Gastrocnemius medialis (tissue), 4 donors: Measurements from ENCODE around the gene MTX3. TPM values are rescaled to one million over a fixed set of nuclear protein-coding genes. Genes with fewer than 3 reads are reported as not detected.

Experiments used
- ATAC-seq, 2 donors: fragments of 150-250 bp; one replicate each; pipeline ENCODE4 v1.9.1; 2016
- DNase-seq, 2 donors: peaks; one replicate each; pipeline ENCODE4 v3.0.0-alpha.2; 2019
- H3K27ac ChIP-seq, 4 donors: fragments of 200-600 bp; sonication (generic); 1 replicate in 1 of 4; 2 replicates in 3 of 4; pipeline ENCODE4 v1.5.1; 2016 to 2018; ENCODE audit warnings: mild to moderate bottlenecking in 2 of 4, moderate library complexity in 1 of 4
- H3K27me3 ChIP-seq, 3 donors: fragments of 200-600 bp; sonication (generic) in 2 of 3; 1 replicate in 1 of 3; 2 replicates in 2 of 3; pipeline versions ENCODE4 v1.5.1 to v1.6.0; 2016 to 2019; ENCODE audit warnings: mild to moderate bottlenecking in 1 of 3, moderate library complexity in 1 of 3
- H3K36me3 ChIP-seq, 2 donors: fragments of 200-600 bp; sonication (generic) in 1 of 2; one replicate each; pipeline ENCODE4 v1.5.1; 2017 to 2018
- H3K4me1 ChIP-seq, 2 donors: fragments of 200-600 bp; sonication (generic) in 1 of 2; one replicate each; pipeline ENCODE4 v1.5.1; 2016 to 2017; ENCODE audit warnings: mild to moderate bottlenecking in 2 of 2
- H3K4me3 ChIP-seq, 4 donors: fragments of 200-600 bp; sonication (generic) in 3 of 4; 1 replicate in 1 of 4; 2 replicates in 3 of 4; pipeline ENCODE4 v1.5.1; 2016 to 2019; ENCODE audit warnings: mild to moderate bottlenecking in 2 of 4
- H3K9me3 ChIP-seq, 3 donors: fragments of 200-600 bp; sonication (generic) in 2 of 3; 1 replicate in 1 of 3; 2 replicates in 2 of 3; pipeline ENCODE4 v1.5.1; 2016 to 2019
- POLR2A ChIP-seq, 2 donors: fragments of 450-650 bp; IDR thresholded peaks; one replicate each; pipeline ENCODE4 v1.6.1; 2017; ENCODE audit warnings: antibody characterized with exemption in 2 of 2, mild to moderate bottlenecking in 2 of 2, moderate library complexity in 2 of 2
- in situ Hi-C, 4 donors: fragments of 200-750 bp; cut with MboI; loops; one replicate each; pipeline versions ENCODE4 v1.15.0 to v1.8.0; 2017; ENCODE audit warnings: low sequenced_read_pairs in 4 of 4
- intact Hi-C: fragments of 100-400 bp; cut with DNase I; formaldehyde crosslinking; loops from one replicate; pipeline ENCODE4 v1.15.1; 2023; ENCODE audit warnings: low total_unique reads
- total RNA-seq, 4 donors: library from RNA; depleted of rRNA; stranded (reverse); fragments of >200 nt; gene quantifications; one replicate each; pipeline versions ENCODE4 v1.1.0 to v1.2.3, GENCODE V29; 2016
- TF ChIP-seq, protein P1 (sequence below), 5 experiments: fragments of 450-650 bp in 3 of 5; fragments of 200-600 bp in 2 of 5; sonication (generic) in 2 of 5; IDR thresholded peaks in 4 of 5; conservative IDR thresholded peaks in 1 of 5; 1 replicate in 4 of 5; 2 replicates in 1 of 5; pipeline ENCODE4 v1.5.1; 2016 to 2019; ENCODE audit warnings: antibody characterized with exemption in 5 of 5, mild to moderate bottlenecking in 3 of 5, moderate library complexity in 3 of 5

The MTX3 gene
- total RNA-seq, 4 donors from 2014 or later = 8.2 to 29.3 (median 10.8) TPM

DNA sequence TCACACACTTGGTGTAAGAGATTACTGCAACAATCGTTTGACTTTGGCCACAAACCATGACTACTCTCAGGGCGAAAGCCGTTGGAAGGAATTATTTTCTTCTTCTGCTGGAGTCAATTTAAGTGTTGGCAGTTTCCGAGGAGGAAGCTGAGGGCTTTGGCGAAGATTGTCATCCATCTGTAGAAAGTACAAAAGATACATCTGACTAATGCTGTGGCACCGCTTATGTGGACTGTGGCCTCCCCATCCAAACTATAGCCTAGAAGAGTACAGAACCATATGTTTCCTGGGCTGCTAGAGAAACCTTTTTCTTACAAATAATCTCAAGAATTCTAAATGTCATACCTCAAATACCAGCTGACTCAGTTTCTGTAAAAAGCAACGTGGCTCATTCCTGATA is 7.4 kb downstream of the MTX3 start:
- ATAC-seq = no peak
- no peak for DNase-seq
- TF ChIP-seq, protein P1, sequence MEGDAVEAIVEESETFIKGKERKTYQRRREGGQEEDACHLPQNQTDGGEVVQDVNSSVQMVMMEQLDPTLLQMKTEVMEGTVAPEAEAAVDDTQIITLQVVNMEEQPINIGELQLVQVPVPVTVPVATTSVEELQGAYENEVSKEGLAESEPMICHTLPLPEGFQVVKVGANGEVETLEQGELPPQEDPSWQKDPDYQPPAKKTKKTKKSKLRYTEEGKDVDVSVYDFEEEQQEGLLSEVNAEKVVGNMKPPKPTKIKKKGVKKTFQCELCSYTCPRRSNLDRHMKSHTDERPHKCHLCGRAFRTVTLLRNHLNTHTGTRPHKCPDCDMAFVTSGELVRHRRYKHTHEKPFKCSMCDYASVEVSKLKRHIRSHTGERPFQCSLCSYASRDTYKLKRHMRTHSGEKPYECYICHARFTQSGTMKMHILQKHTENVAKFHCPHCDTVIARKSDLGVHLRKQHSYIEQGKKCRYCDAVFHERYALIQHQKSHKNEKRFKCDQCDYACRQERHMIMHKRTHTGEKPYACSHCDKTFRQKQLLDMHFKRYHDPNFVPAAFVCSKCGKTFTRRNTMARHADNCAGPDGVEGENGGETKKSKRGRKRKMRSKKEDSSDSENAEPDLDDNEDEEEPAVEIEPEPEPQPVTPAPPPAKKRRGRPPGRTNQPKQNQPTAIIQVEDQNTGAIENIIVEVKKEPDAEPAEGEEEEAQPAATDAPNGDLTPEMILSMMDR (IDR thresholded peaks at IDR 0.05 in 4 of 5, conservative IDR thresholded peaks at IDR 0.05 in 1 of 5) = no peak
- TF ChIP-seq POLR2A (IDR thresholded peaks at IDR 0.05) = no peak
- H3K4me1 ChIP-seq = no peaks in the 10 kb centered on the region
- H3K36me3 ChIP-seq = peaks cover 3 to 61% of the 10 kb centered on the region in 2 donors
- H3K27me3 ChIP-seq = no peaks in the 10 kb centered on the region
- H3K4me3 ChIP-seq = no peak overlapping the region
- intact Hi-C loops = no loop called here
- no peak overlapping the region for H3K27ac ChIP-seq
- H3K9me3 ChIP-seq = no peaks in the 10 kb centered on the region
- in situ Hi-C loops = no loop called here

DNA sequence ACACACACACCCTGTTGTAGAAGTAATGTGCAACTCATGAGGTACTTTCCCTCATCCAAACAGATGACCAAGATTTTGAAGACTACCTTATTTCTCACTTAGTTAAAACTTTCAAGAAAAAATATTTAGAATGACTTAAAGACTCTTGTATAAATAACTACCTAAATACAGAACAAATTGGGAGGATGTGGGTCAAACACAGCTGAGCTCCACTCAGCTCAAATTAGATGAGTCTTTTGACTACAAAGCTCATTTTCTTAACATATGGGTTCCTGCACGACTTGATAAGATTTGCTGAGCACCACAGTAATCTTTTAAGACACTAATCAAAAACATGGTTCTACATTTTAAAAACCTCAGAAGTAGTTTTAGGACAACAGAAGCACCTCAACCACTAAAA is 8.9 kb downstream of the MTX3 start:
- no peak for TF ChIP-seq POLR2A (IDR thresholded peaks at IDR 0.05)
- TF ChIP-seq, protein P1 (IDR thresholded peaks at IDR 0.05 in 4 of 5, conservative IDR thresholded peaks at IDR 0.05 in 1 of 5) = no peak
- no peak for ATAC-seq
- in situ Hi-C loops = no loop called here
- Histone ChIP-seq H3K27me3 (no peaks in the 10 kb centered on the region), H3K36me3 (peaks cover 3 to 62% of the 10 kb centered on the region in 2 donors), H3K9me3 (no peaks in the 10 kb centered on the region), H3K27ac (no peak overlapping the region), H3K4me3 (no peak overlapping the region), H3K4me1 (no peaks in the 10 kb centered on the region)
- intact Hi-C loops = no loop called here
- DNase-seq = no peak

DNA sequence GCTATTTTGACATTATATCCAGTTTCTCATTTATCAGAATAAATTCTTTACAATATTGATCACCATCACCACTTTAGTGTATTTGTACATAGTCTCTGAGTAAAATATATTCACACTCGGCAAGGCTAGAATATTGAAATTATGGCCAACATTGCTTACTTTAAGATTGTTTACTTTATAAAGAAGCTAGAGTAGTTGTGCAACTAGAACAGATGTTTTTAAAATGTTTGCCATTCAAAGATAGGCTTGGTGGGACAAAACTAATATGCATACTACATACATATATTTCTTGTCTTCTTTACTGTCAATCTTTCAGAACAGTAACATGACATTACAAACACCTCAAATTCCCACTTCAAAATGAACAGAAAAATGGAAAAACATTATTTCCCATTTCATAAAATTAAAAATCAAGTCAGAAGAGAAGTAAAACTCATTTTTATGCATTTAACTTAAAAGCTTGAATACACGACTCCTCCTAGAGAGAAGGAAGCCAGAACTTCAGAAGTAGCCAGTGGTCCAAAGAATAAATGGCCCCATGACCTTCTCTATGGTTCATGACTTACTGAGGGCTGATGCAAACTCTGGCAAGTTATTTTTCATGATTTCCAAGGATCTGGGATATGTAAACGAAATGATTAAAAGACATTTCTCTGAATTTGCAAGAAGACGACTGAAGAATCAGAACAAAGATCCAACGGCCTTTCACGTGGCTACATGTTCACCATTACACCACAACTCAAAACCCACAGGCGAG is 14.1 kb downstream of the MTX3 start:
- no peak overlapping the region for H3K27ac ChIP-seq
- DNase-seq (no peak), ATAC-seq (no peak)
- no peak overlapping the region for H3K4me3 ChIP-seq
- peaks cover 0 to 18% of the 10 kb centered on the region in 2 donors for H3K36me3 ChIP-seq
- intact Hi-C loops = no loop called here
- no peaks in the 10 kb centered on the region for H3K27me3 ChIP-seq
- H3K9me3 ChIP-seq = no peaks in the 10 kb centered on the region
- in situ Hi-C loops = no loop called here
- no peak for TF ChIP-seq POLR2A (IDR thresholded peaks at IDR 0.05)
- TF ChIP-seq, protein P1 (IDR thresholded peaks at IDR 0.05 in 4 of 5, conservative IDR thresholded peaks at IDR 0.05 in 1 of 5) = no peak
- H3K4me1 ChIP-seq = no peaks in the 10 kb centered on the region

DNA sequence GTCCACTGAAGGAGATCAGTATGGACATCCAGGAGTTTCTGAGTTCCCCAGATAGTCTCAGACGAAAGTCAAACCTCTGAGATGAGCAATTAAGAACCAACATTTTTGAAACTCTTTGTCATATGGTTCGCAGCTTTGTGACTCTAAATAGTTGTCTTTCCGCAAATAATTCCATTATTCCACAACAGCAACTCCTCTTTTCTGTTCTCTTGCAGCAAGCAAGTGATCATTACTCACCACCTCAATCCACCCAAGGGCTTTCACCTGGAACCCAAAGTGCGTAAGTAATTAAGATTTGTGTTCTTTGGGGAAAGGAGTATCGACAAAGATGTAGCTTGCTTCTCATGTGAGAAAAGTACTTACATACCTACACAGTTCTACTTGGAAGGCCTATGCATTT is 15.6 kb downstream of the MTX3 start:
- in situ Hi-C loops = no loop called here
- H3K27ac ChIP-seq = no peak overlapping the region
- ATAC-seq = no peak

More for the DNA sequence above, 15.6 kb downstream of the MTX3 start:
- H3K4me3 ChIP-seq = no peak overlapping the region
- no peaks in the 10 kb centered on the region for H3K4me1 ChIP-seq
- TF ChIP-seq, protein P1 (IDR thresholded peaks at IDR 0.05 in 4 of 5, conservative IDR thresholded peaks at IDR 0.05 in 1 of 5) = no peak
- TF ChIP-seq POLR2A (IDR thresholded peaks at IDR 0.05) = no peak
- peaks cover 0 to 16% of the 10 kb centered on the region in 2 donors for H3K36me3 ChIP-seq
- H3K9me3 ChIP-seq = no peaks in the 10 kb centered on the region
- no peak for DNase-seq
- H3K27me3 ChIP-seq = no peaks in the 10 kb centered on the region
- intact Hi-C loops = no loop called here
